GM19372 (cell line): Measurements from ENCODE around the gene CEP19.
A peak's percentile ranks its signal among the peaks of the same experiment; 100 is the strongest.
"Not testable (repeated sequence)": the region's sequence is repeated elsewhere in the genome, so short reads cannot be mapped to it uniquely, and the experiment has no call there.

Experiments used
- ATAC-seq: cut with Tn5 transposase; IDR thresholded peaks from one replicate; pipeline ENCODE4 v1.9.1; 2021; ENCODE audit warnings: mild to moderate bottlenecking, low read depth, moderate library complexity; ENCODE audit not compliant: unreplicated experiment

Gene CEP19, protein sequence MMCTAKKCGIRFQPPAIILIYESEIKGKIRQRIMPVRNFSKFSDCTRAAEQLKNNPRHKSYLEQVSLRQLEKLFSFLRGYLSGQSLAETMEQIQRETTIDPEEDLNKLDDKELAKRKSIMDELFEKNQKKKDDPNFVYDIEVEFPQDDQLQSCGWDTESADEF

GRCh38 chr3:196711838-196712513 lies at the start of gene CEP19, which contains the start of gene PIGX:
Gene CEP19, minus strand, starts transcription at chr3:196712250. Its CDS starts 3,593 bp downstream, at chr3:196708657.
Gene PIGX, plus strand, starts transcription at chr3:196712377.
- peak; percentile 66 for ATAC-seq

DNA sequence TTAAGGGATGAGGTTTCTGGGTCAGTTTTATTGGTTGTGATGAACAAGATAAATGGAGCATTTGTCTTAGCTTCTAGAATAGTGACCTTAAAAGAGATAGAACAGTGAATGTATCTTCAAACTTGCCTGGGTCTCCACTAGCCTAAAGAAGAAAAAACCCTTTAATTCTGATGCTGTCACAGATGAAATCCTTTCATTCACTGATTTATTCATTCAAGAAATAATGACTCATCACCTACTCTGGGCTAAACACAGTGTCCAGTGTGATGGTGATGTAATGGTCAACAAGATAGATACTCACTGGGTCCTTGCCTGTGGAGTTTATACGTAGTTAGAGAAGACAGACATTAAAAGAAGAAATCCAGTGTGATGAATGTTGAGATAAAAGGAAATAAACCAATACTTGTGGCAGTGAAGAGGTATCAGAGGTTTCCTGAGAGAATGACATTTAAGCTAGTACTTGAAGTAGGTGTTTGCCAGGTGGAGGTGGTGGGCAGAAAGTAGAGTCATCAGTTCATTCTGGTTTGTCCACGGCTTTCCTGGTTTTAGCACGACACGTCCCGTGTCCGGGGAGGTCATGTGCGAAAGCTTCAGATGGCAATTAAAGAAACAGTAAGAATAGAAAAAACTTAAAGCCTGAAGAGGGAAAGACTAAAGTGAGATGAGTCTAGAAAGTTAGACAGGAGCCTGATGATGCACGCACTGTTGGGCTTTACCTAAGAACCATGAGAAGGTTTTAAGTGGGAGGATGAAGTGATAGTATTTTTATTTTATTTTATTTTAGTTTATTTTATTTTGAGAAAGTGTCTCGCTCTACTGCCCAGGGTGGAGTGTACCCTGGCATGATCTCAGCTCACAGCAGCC lies 46.1 kb upstream of the CEP19 start:
- no peak for ATAC-seq

DNA sequence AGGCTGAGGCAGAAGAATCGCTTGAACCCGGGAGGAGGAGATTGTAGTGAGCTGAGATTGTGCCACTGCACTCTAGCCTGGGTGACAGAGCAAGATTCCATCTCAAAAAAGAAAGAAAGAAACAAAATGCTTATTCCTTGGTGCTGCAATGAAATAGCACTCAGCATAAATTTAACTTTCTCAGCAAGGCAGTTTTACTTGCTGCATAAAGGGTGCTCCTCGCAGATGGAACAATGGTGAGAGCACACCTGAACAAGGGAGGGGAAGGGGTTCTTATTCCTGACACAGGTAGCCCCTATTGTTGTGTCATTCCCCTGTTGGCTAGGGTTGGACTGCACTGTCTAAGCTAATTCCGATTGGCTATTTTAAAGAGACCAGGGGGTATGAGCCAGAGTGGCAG lies 44.7 kb upstream of the CEP19 start:
- ATAC-seq: no peak

DNA sequence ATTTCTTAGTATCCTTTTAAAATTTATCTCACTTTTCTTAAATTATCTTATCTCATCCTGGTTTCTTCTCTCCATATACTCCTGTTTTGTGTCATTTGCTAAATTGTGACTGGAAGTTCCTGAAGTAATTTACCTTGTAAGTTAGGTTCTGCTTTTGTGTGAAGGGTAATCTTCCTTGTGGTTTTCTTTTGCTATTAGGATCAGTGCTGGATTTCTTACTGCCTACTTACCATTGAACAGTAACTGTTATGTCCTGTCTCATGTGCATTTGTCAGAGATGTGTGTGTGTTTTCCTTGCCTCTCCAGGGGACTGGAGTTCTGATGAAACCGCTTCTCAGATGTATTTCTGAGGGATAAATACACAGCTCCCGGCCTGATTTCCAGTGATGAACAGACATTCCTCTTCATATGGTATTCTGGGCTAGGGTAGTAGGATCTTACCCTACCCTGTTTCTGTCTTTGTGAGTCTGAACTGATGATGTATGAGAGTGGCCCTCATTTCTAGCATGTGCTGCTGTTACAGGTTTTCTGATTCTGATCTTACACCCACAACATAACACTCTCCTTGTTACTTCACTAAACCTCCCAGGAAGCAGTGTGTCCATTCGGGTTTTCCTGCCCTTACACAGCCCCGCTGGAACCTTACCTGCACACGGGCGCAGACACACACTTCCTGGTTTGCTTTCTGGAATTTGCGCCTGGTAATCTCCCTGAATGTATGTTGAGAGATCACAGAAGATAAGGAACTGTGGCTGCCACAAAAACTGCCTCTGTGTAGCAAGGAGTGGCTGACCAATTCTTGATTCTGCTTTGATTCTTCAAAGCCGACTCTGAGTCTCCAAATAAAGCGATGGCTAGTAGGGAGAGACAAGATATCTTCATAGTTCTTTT lies 42.3 kb upstream of the CEP19 start:
- ATAC-seq: no peak

DNA sequence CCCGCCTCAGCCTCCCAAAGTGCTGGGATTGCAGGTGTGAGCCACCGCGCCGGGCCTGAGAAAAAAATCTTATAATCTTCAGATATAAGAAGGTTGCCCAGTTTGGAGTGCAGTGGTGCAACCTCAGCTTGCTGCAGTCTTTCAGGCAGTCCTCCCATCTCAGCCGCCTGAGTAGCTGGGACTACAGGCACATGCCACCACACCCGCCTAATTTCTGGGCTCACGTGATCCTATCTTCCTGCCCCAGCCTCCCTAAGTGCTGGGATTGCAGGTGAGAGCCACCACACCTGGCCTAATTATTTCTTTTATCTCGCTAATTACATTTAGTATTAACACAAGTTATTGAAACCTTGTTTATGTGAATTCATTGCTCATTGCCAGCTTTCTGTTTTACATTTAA lies 41.2 kb upstream of the CEP19 start:
- ATAC-seq: no peak

DNA sequence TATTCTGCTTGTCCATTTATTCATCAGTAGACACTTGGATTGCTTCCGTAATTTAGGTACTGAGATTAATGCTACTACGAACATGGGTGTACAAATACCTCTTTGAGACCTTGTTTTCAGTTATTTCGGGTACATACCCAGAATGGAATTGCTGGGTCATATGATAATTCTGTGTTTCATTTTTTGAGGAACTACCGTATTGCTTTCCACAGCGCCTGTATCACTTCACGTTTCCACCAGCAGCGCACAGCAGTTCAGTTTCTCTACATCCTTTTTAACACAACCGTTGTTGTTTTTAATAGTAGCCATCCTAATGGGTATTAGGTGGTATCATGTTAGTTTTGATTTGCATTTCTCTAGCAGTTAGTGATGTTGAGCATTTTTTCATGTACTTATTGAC lies 37.1 kb upstream of the CEP19 start:
- ATAC-seq: no peak

- ATAC-seq: not testable (repeated sequence)
Measured at GRCh38 chr3:196743569-196743968, 31.5 kb upstream of the CEP19 start.

DNA sequence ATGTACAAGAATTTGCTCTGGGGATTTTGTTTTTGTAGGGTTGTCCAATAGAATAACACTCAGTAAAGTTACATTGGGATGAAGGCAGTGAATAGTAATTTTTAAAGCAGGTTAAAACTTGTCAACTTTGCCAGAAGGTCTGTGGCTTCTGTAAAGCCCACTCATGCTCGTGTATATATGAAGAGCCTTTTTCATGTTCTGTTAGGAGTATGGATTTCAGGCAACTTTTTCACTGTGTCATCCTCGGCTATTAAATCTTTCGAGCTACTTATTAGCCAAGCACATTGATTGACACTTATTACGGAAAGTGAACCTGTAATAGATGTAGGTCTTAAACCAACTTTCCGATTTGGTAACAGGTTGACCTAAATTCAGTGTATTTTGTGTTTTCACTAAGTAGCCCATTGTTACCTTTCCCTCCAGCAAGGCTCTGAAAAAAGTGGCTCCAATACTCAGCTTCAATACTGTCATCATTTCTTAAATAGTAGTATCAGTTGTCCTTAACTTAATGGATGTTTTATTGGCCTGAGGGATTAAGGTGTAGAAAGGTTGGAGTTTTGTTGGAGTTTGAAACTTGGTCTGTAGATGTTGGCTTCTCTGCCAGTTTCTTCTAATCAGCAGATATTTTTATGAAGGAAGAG lies 29.3 kb upstream of the CEP19 start:
- no peak for ATAC-seq

DNA sequence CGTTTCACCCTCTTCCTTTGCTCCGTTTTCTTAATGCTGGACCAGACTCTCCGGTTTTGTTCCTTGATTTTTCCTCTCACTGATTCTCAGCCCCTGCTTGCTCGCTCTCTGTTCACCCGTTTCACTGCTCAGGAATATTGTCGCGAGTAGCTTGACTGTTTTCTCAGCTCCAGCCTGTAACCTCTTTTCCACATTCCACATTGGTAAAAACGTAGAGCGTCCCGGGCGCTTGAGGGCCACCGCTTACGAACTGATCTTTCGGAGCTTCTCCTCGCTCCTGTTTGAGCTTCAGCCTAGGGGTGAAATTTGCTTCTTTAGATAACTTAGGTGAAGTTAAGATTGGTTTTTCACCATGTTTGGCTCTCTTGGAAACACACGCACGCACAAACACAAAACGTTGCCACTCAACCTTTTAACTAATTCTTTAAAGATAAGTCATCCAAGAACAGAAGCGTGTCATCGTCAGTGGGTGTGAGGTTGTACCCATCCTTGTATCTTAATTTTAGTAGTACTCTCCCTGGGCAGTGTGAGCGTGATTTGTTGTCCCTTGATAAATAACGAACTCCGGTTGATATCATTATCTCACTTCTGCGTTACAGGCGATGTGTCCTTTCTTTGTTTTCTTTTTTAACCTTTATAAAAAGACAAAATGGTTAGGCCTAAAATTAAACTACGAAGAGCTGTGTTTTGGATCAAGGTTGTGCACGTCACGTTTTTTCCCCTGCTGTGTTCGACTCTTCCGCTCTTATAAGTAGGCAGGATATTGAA lies 28.6 kb upstream of the CEP19 start:
- ATAC-seq: no peak

- ATAC-seq: peak; percentile 79
Measured at GRCh38 chr3:196739671-196740480, 27.8 kb upstream of the CEP19 start, which contains the start of gene PAK2. Gene PAK2, plus strand, starts transcription at chr3:196739857. Its CDS starts 42,790 bp downstream, at chr3:196782647.

GRCh38 chr3:196737655-196738054 lies 25.6 kb upstream of the CEP19 start:
- ATAC-seq: no peak

GRCh38 chr3:196736670-196737374 lies 24.8 kb upstream of the CEP19 start:
- no peak for ATAC-seq

DNA sequence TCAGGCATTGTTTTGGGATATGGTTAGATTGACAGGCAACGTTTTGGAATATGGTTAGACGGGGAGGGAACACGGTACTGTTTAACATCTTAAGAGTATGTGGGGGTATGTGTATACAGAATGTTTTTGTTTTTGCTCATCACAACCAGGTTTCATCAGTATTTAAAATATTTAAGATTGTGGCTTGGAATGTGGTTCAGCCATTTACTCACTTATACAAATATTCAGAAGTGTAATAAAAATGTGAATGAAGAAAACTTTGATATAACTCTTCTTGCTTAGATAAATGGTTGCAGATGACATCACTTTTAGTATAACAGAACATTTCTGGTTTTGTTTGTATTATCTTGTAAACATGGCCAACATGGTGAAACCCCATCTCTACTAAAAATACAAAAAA lies 23.7 kb upstream of the CEP19 start:
- no peak for ATAC-seq

DNA sequence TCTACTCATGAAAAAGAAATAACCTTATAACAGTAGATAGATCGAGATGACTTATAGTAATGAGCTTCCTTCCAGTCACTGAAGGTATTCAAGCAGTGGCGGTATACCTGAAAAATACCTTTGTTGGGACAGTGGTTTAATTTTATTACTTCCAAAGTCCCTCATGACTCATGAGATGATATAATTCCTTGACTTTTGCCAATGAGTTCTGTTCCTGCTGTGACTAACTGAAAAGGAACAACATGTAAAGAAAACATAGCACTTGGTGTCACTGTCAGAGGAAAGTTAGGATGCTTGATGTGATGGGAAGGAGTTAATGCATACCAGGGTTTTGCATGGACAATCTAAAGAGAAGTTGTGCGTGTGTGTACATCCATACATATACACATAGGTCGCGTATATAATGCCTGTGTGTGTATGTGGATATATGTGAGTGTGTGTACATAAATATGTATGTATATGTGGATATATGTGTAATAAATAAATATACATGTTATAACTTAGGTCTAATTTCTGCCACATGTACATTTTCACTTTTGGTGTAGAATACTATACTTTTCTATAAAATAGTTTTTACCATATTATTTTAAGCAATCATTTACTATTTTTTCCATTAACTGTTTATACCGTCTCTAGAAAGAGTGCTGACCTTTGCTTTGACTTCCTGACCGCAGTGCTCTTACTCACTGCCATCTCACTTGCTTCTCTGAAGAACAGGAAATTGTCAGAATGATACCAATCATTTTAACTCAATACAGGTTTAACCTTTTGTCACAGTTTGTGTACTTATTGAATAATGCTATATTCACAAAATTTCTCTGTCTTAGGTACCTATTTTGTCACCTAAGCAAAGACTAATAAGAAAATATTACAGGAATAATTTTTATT lies 15.0 kb upstream of the CEP19 start:
- no peak for ATAC-seq

- ATAC-seq: no peak
Measured at GRCh38 chr3:196721097-196721496, 9.0 kb upstream of the CEP19 start.

DNA sequence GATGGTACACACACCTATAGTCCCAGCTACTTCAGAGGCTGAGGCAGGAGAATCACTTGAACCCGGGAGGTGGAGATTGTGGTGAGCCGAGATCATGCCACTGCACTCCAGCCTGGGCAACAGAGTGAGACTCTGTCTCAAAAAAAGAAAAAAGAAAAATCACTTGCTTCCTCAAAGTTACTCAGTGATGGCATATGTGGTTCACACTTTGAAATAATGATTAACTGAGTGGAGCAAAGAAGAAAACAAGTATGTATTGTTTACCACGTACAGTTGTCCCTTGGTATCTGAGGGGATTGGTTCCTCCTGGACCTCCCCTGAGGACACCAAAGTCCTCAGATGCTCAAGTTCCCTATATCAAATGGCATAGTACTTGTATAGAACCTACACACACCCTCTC lies 5.1 kb upstream of the CEP19 start:
- ATAC-seq: not testable (repeated sequence)
